Mammary epithelial cell (primary cell): ENCODE results near the gene OR2A1.
"Not testable (repeated sequence)": the region's sequence is repeated elsewhere in the genome, so short reads cannot be mapped to it uniquely, and the experiment has no call there.

Source experiments
- EZH2 ChIP-seq: IDR thresholded peaks from 2 replicates; pipeline ENCODE4 v1.6.1; 2012; ENCODE audit warnings: low read length, inconsistent platforms, borderline replicate concordance
- TF ChIP-seq, protein P1 (sequence below), 2 donors: IDR thresholded peaks in 1 of 2; conservative IDR thresholded peaks in 1 of 2; 2 replicates each; pipeline ENCODE4 v1.5.1; 2011 to 2012; ENCODE audit warnings: inconsistent platforms in 2 of 2, low read length in 2 of 2, mild to moderate bottlenecking in 2 of 2, control low read depth in 1 of 2, low read depth in 1 of 2; ENCODE audit not compliant: insufficient read depth in 1 of 2; ENCODE audit errors: extremely low read depth in 1 of 2

GRCh38 chr7:144303607-144304006 lies 8.6 kb upstream of the OR2A1 start:
- TF ChIP-seq EZH2: not testable (repeated sequence)
- TF ChIP-seq, protein P1, sequence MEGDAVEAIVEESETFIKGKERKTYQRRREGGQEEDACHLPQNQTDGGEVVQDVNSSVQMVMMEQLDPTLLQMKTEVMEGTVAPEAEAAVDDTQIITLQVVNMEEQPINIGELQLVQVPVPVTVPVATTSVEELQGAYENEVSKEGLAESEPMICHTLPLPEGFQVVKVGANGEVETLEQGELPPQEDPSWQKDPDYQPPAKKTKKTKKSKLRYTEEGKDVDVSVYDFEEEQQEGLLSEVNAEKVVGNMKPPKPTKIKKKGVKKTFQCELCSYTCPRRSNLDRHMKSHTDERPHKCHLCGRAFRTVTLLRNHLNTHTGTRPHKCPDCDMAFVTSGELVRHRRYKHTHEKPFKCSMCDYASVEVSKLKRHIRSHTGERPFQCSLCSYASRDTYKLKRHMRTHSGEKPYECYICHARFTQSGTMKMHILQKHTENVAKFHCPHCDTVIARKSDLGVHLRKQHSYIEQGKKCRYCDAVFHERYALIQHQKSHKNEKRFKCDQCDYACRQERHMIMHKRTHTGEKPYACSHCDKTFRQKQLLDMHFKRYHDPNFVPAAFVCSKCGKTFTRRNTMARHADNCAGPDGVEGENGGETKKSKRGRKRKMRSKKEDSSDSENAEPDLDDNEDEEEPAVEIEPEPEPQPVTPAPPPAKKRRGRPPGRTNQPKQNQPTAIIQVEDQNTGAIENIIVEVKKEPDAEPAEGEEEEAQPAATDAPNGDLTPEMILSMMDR (conservative IDR thresholded peaks at IDR 0.05 in 1 of 2, IDR thresholded peaks at IDR 0.05 in 1 of 2; ENCODE audit: extremely low read depth in 1 of 2, insufficient read depth in 1 of 2, low read depth in 1 of 2, low read length in 2 of 2): not testable (repeated sequence)
